Stomach smooth muscle (tissue), 2 donors: ENCODE measurements around the gene C5orf15.

Experiments
- H3K27ac ChIP-seq: one replicate; pipeline ENCODE4 v1.7.0; 2013; ENCODE audit warnings: mild to moderate bottlenecking, low read length, inconsistent platforms
- H3K27me3 ChIP-seq, 2 donors: one replicate each; pipeline ENCODE4 v1.7.0; 2013; ENCODE audit warnings: low read length in 2 of 2; ENCODE audit not compliant: insufficient read depth in 2 of 2, control insufficient read depth in 1 of 2
- H3K36me3 ChIP-seq, 2 donors: one replicate each; pipeline ENCODE4 v1.7.0; 2013; ENCODE audit warnings: low read length in 2 of 2; ENCODE audit not compliant: control insufficient read depth in 2 of 2, insufficient read depth in 2 of 2
- H3K4me1 ChIP-seq: one replicate; pipeline ENCODE4 v1.7.0; 2013; ENCODE audit warnings: low read length; ENCODE audit not compliant: control insufficient read depth, insufficient read depth
- H3K4me3 ChIP-seq, 2 donors: one replicate each; pipeline ENCODE4 v1.7.0; 2013; ENCODE audit warnings: low read length in 2 of 2
- H3K9ac ChIP-seq, 2 donors: one replicate each; pipeline ENCODE4 v1.7.0; 2013; ENCODE audit warnings: low read length in 2 of 2, mild to moderate bottlenecking in 1 of 2
- H3K9me3 ChIP-seq, 2 donors: one replicate each; pipeline ENCODE4 v1.7.0; 2013; ENCODE audit warnings: low read length in 2 of 2; ENCODE audit not compliant: control insufficient read depth in 2 of 2
- donor health status: healthy.
- donor health status: Pancreatic carcinoma.

Gene C5orf15

DNA sequence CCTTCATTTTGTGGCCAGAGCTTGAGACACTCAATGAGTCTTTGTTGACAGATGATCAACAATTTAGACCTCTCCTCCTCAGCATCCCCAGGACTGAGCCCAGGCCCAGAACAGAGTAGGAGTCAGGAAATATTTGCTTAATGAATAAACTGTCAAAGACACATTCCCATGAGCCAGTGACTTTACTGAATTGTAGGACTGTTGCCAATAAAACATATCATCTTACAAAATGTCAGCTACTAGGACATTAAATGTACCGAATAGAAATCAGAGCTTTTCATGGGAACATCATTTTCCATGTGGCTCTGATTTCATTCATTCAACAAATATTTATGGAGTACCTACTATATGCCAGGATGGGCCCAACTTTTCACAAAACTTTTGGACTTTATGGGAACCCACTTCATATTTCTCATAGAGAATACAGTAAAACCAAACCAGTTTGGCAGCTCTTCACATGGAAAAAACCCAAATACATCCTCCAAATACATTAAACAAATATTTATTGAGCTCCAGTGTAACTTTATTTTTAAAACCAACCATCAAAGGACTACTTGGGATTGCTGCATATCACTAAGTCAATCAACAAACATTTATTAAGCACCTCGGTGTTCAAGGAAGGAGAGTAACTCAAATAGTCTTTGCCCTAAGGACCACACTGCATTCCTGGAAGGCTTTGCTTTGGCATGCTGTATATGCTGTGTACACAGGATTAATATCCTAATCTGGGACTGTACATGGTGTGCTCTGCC is 24.9 kb upstream of the C5orf15 start:
- Histone ChIP-seq H3K27me3 (no peaks in the 10 kb centered on the region), H3K36me3 (peaks cover 16 to 21% of the 10 kb centered on the region in 2 donors), H3K4me1 (peaks cover 51% of the 10 kb centered on the region), H3K27ac (no peak overlapping the region), H3K9me3 (no peaks in the 10 kb centered on the region), H3K4me3 (peak overlapping the region in 1 of 2 donors; percentile 23), H3K9ac (no peak overlapping the region)

DNA sequence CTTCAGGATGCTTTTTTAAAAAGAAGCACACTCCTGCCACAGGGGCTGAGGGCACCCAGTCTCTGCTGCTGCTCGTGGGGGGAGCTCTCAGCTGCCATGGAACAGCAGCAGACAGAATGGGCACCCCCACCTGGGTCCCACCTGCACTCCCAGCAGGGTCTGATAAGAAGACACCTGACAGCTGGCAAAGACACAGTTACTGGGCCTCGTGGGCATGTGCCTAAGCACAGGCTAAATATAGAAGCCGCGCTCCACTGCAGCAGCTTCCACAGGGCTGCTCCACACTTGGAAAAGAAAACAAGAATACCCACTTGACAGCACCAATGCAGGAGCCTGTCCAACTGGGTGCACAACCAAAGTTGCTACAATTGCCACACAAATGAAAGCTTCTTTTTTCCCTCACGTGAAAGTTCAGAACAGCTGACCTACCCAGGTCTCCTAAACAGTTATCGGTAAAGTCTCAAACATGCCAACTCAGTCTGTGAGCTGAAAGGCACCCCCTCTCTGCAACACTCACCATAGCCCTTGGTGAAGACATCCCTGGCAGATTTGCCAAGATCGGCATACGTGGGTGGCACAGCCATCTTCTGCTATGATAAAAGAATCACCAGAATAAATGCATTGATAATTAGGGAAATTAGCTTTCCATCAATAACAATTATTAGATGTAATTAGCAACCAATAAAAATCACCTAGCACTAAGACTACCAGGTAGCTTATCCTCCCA is 24.2 kb upstream of the C5orf15 start:
- H3K27ac ChIP-seq = no peak overlapping the region
- H3K9ac ChIP-seq = no peak overlapping the region
- H3K4me3 ChIP-seq = peak overlapping the region in 1 of 2 donors; percentile 47
- peaks cover 52% of the 10 kb centered on the region for H3K4me1 ChIP-seq
- H3K9me3 ChIP-seq = no peaks in the 10 kb centered on the region
- peaks cover 16 to 21% of the 10 kb centered on the region in 2 donors for H3K36me3 ChIP-seq
- H3K27me3 ChIP-seq = no peaks in the 10 kb centered on the region

GRCh38 chr5:133991171-133991910 is 22.9 kb upstream of the C5orf15 start:
- H3K9ac ChIP-seq = no peak overlapping the region
- H3K27ac ChIP-seq = peak overlapping the region; percentile 18
- H3K27me3 ChIP-seq = no peaks in the 10 kb centered on the region
- H3K36me3 ChIP-seq = peaks cover 25 to 27% of the 10 kb centered on the region in 2 donors
- no peaks in the 10 kb centered on the region for H3K9me3 ChIP-seq
- peaks cover 46% of the 10 kb centered on the region for H3K4me1 ChIP-seq
- H3K4me3 ChIP-seq = no peak overlapping the region

DNA sequence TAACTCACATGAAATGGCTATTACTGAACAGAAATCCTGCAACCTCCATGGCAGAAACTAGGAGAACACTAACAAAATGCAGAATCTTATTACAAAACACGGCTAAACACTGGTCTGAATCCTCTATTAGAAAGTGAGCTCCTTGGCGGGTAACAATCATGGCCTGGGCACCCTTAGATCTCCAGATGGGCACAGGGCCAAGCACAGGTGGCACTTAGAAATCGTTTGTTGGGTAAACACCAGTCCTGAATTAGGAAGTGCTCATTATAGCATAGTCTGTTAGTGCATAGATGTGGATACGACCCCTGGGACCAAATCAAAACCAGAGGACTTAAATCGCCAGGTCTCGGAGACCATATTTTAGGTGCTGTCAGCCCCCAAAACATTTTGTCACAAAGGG is 22.0 kb upstream of the C5orf15 start:
- Histone ChIP-seq H3K27me3 (no peaks in the 10 kb centered on the region), H3K9ac (no peak overlapping the region), H3K4me1 (peaks cover 37% of the 10 kb centered on the region), H3K36me3 (peaks cover 30 to 32% of the 10 kb centered on the region in 2 donors), H3K27ac (no peak overlapping the region), H3K9me3 (no peaks in the 10 kb centered on the region), H3K4me3 (no peak overlapping the region)

- H3K4me3 ChIP-seq = no peak overlapping the region
- H3K36me3 ChIP-seq = peaks cover 44 to 47% of the 10 kb centered on the region in 2 donors
- no peak overlapping the region for H3K9ac ChIP-seq
These were observed 17.2 kb upstream of the C5orf15 start for GRCh38 chr5:133985540-133986180.

DNA sequence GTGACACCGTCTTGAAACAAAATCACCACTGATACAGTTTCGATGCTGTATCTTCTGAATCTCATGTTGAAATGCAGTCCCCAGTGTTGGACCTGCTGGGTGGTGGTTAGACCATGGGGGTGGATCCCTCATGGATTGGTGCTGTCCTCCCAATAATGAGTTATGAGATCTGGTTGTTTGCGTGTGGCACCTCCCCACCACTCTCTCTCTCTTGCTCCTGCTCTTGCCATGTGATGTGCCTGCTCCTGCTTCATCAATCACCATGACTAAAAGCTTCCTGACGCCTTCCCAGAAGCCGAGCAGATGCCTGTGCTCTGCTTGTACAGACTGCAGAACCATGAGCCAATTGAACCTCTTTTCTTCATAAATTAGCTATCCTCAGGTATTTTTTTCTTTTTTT is 15.2 kb upstream of the C5orf15 start:
- no peak overlapping the region for H3K9ac ChIP-seq
- H3K4me3 ChIP-seq = no peak overlapping the region
- H3K27ac ChIP-seq = no peak overlapping the region
- H3K4me1 ChIP-seq = peaks cover 4% of the 10 kb centered on the region
- H3K36me3 ChIP-seq = peaks cover 34% of the 10 kb centered on the region in 2 donors
- no peaks in the 10 kb centered on the region for H3K27me3 ChIP-seq
- H3K9me3 ChIP-seq = no peaks in the 10 kb centered on the region

More at GRCh38 chr5:133985540-133986180, 17.2 kb upstream of the C5orf15 start:
- Histone ChIP-seq H3K4me1 (peaks cover 5% of the 10 kb centered on the region), H3K9me3 (no peaks in the 10 kb centered on the region), H3K27me3 (no peaks in the 10 kb centered on the region), H3K27ac (no peak overlapping the region)

- Histone ChIP-seq H3K4me1 (no peaks in the 10 kb centered on the region), H3K9me3 (no peaks in the 10 kb centered on the region), H3K9ac (peak overlapping the region in 1 of 2 donors; percentile 29), H3K27me3 (no peaks in the 10 kb centered on the region), H3K4me3 (no peak overlapping the region), H3K36me3 (peaks cover 27 to 32% of the 10 kb centered on the region in 2 donors), H3K27ac (no peak overlapping the region)
These were observed 13.3 kb upstream of the C5orf15 start for GRCh38 chr5:133981714-133982113.

DNA sequence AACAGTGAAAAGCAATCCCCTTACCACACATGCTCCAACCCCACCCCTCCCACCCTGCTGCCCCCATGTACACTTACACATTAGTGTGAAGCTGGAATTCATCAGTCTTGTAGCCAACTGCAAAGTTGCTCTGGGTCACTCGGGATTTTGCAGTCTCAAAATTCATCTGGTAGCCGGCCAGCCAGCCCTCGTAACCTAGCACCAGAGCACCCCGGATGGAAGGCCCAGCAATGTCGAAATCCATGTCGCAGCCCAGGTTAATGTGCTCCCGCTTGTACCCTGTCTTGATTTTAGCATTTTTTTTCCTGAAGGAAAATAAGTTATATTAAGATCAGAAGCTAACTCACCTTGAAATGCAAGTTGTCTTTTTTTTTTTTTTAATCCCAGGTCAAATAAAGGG is 12.2 kb upstream of the C5orf15 start:
- Histone ChIP-seq H3K27me3 (no peaks in the 10 kb centered on the region), H3K4me1 (no peaks in the 10 kb centered on the region), H3K27ac (no peak overlapping the region), H3K4me3 (no peak overlapping the region), H3K9ac (no peak overlapping the region), H3K9me3 (no peaks in the 10 kb centered on the region), H3K36me3 (peaks cover 25 to 26% of the 10 kb centered on the region in 2 donors)

GRCh38 chr5:133978943-133979342 is 10.5 kb upstream of the C5orf15 start:
- no peak overlapping the region for H3K27ac ChIP-seq
- H3K4me3 ChIP-seq = no peak overlapping the region
- H3K9me3 ChIP-seq = no peaks in the 10 kb centered on the region
- H3K4me1 ChIP-seq = no peaks in the 10 kb centered on the region
- peaks cover 35 to 36% of the 10 kb centered on the region in 2 donors for H3K36me3 ChIP-seq
- H3K27me3 ChIP-seq = no peaks in the 10 kb centered on the region
- no peak overlapping the region for H3K9ac ChIP-seq

GRCh38 chr5:133977858-133978257 is 9.4 kb upstream of the C5orf15 start:
- Histone ChIP-seq H3K27ac (no peak overlapping the region), H3K9me3 (no peaks in the 10 kb centered on the region), H3K4me1 (no peaks in the 10 kb centered on the region), H3K4me3 (no peak overlapping the region), H3K9ac (no peak overlapping the region), H3K27me3 (no peaks in the 10 kb centered on the region), H3K36me3 (peaks cover 37 to 38% of the 10 kb centered on the region in 2 donors)
